ENCODE data around the gene ATAD3C. TPM values are rescaled to one million over a fixed set of nuclear protein-coding genes. Genes with fewer than 3 reads are reported as not detected.

The ATAD3C gene
- total RNA-seq, 4 donors from 2014 or later = 0.47 to 1.1 (median 0.94) TPM; not detected in 1

- TF ChIP-seq POLR2A (IDR thresholded peaks at IDR 0.05) = peak in 1 of 2 donors; percentile 54
- TF ChIP-seq CTCF (IDR thresholded peaks at IDR 0.05) = peak in 1 of 4 experiments; percentile 4
- no peak for TF ChIP-seq EP300 (IDR thresholded peaks at IDR 0.05)
- peak; percentile 54 for TF ChIP-seq POLR2AphosphoS5 (IDR thresholded peaks at IDR 0.05)
- no peaks in the 10 kb centered on the region for H3K27me3 ChIP-seq
- peaks cover 0 to 19% of the 10 kb centered on the region in 2 donors for H3K36me3 ChIP-seq
- H3K4me3 ChIP-seq = peak within 1 kb of the TSS; percentile 34 to 71
- H3K27ac ChIP-seq = peak within 1 kb of the TSS; percentile 79 to 97 (median 94)
- WGBS, 2 donors (ENCODE audit: low coverage in 1 of 2) = 20% methylated on average over 1 of the region's 89 CpGs; no CpG with 5 or more reads in 1 of the 2 donors
- H3K4me1 ChIP-seq = peaks cover 0 to 95% (median 71%) of the 10 kb centered on the region in 3 donors
- peak; percentile 71 for ATAC-seq
- H3K9me3 ChIP-seq = no peaks in the 10 kb centered on the region
Measured at GRCh38 chr1:1435106-1435903, 14.2 kb upstream of the ATAD3C start, which contains the start of gene VWA1. VWA1 (plus strand) TSS chr1:1435690; CDS start chr1:1435749, 59 bp downstream.

GRCh38 chr1:1435911-1436629 is 13.4 kb upstream of the ATAD3C start:
- Histone ChIP-seq H3K36me3 (peaks cover 0 to 19% of the 10 kb centered on the region in 2 donors), H3K9me3 (no peaks in the 10 kb centered on the region), H3K27ac (peak overlapping the region; percentile 36 to 97 (median 94)), H3K27me3 (no peaks in the 10 kb centered on the region), H3K4me3 (peak overlapping the region; percentile 34 to 71), H3K4me1 (peaks cover 0 to 95% (median 69%) of the 10 kb centered on the region in 3 donors)
- no peak for ATAC-seq
- 19% methylated on average over 5 of the region's 40 CpGs; no CpG with 5 or more reads in 1 of the 2 donors for WGBS, 2 donors (ENCODE audit: low coverage in 1 of 2)
- no peak for TF ChIP-seq POLR2A (IDR thresholded peaks at IDR 0.05)
- TF ChIP-seq CTCF (IDR thresholded peaks at IDR 0.05) = no peak

- no peak for ATAC-seq
- TF ChIP-seq POLR2A (IDR thresholded peaks at IDR 0.05) = no peak
- no peak for TF ChIP-seq CTCF (IDR thresholded peaks at IDR 0.05)
- no peak for TF ChIP-seq EP300 (IDR thresholded peaks at IDR 0.05)
- TF ChIP-seq POLR2AphosphoS5 (IDR thresholded peaks at IDR 0.05) = no peak
- Histone ChIP-seq H3K4me3 (peak overlapping the region; percentile 34 to 71), H3K4me1 (peaks cover 0 to 95% (median 69%) of the 10 kb centered on the region in 3 donors), H3K36me3 (peaks cover 0 to 19% of the 10 kb centered on the region in 2 donors), H3K27ac (peak overlapping the region in 3 of 4 donors; percentile 94 to 97 (median 95)), H3K9me3 (no peaks in the 10 kb centered on the region), H3K27me3 (no peaks in the 10 kb centered on the region)
- no CpG with 5 or more reads among the region's 7 CpGs for WGBS, 2 donors (ENCODE audit: low coverage in 1 of 2)
Measured at GRCh38 chr1:1436630-1437032, 12.9 kb upstream of the ATAD3C start.

- no peak for ATAC-seq
- Histone ChIP-seq H3K36me3 (peaks cover 0 to 19% of the 10 kb centered on the region in 2 donors), H3K27ac (peak overlapping the region in 3 of 4 donors; percentile 94 to 97 (median 95)), H3K4me3 (peak overlapping the region in 1 of 2 donors; percentile 71), H3K9me3 (no peaks in the 10 kb centered on the region), H3K4me1 (peaks cover 0 to 95% (median 64%) of the 10 kb centered on the region in 3 donors), H3K27me3 (no peaks in the 10 kb centered on the region)
- 60% methylated on average over 2 of the region's 31 CpGs; no CpG with 5 or more reads in 1 of the 2 donors for WGBS, 2 donors (ENCODE audit: low coverage in 1 of 2)
- TF ChIP-seq POLR2A (IDR thresholded peaks at IDR 0.05) (no peak), EP300 (IDR thresholded peaks at IDR 0.05) (no peak), POLR2AphosphoS5 (IDR thresholded peaks at IDR 0.05) (no peak), CTCF (IDR thresholded peaks at IDR 0.05) (no peak)
Measured at GRCh38 chr1:1437033-1437903, 12.2 kb upstream of the ATAD3C start.

Measured in gastroesophageal sphincter (tissue), 4 donors.